H9 (cell line): ENCODE results near the gene TMPRSS3. TPM values are rescaled to one million over a fixed set of nuclear protein-coding genes. Genes with fewer than 3 reads are reported as not detected.

Experiments used
- DNase-seq: peaks from one replicate; pipeline ENCODE4 v3.0.0-alpha.2; 2017
- H2AFZ ChIP-seq: one replicate; pipeline ENCODE4 v1.6.1; 2013; ENCODE audit warnings: mild to moderate bottlenecking, low read length, control low read depth, moderate library complexity
- H2AK5ac ChIP-seq: 2 replicates; pipeline ENCODE4 v1.6.1; 2013; ENCODE audit warnings: low read length, control low read depth, mixed read lengths; ENCODE audit not compliant: insufficient read length
- H2BK120ac ChIP-seq: one replicate; pipeline ENCODE4 v1.6.1; 2013; ENCODE audit warnings: low read depth, mild to moderate bottlenecking, low read length, control low read depth, inconsistent platforms; ENCODE audit not compliant: poor library complexity, severe bottlenecking
- H2BK12ac ChIP-seq: 2 replicates; pipeline ENCODE4 v1.6.1; 2013; ENCODE audit warnings: low read length, control low read depth, mixed read lengths, low read depth; ENCODE audit not compliant: insufficient read length
- H2BK15ac ChIP-seq: 2 replicates; pipeline ENCODE4 v1.6.1; 2013; ENCODE audit warnings: low read depth, low read length, control low read depth
- H2BK20ac ChIP-seq: one replicate; pipeline ENCODE4 v1.6.1; 2013; ENCODE audit warnings: low read depth, mild to moderate bottlenecking, low read length, control low read depth, inconsistent platforms; ENCODE audit not compliant: poor library complexity, severe bottlenecking
- H2BK5ac ChIP-seq: 2 replicates; pipeline ENCODE4 v1.6.1; 2013; ENCODE audit warnings: low read length, control low read depth, mixed read lengths; ENCODE audit not compliant: insufficient read length
- H3K14ac ChIP-seq: 2 replicates; pipeline ENCODE4 v1.6.1; 2013; ENCODE audit warnings: low read length, control low read depth; ENCODE audit not compliant: insufficient read depth
- H3K18ac ChIP-seq: 2 replicates; pipeline ENCODE4 v1.6.1; 2013; ENCODE audit warnings: low read depth, mild to moderate bottlenecking, mixed read lengths, low read length, control low read depth; ENCODE audit not compliant: insufficient read length
- H3K23ac ChIP-seq: 2 replicates; pipeline ENCODE4 v1.6.1; 2013; ENCODE audit warnings: low read length, control low read depth, mixed read lengths, low read depth; ENCODE audit not compliant: insufficient read length
- H3K23me2 ChIP-seq: 2 replicates; pipeline ENCODE4 v1.6.1; 2013; ENCODE audit warnings: low read depth, mild to moderate bottlenecking, mixed read lengths, low read length, control low read depth; ENCODE audit not compliant: insufficient read length, poor library complexity, severe bottlenecking
- H3K27ac ChIP-seq: 2 replicates; pipeline ENCODE4 v1.5.1; 2013; ENCODE audit warnings: low read length, control low read depth, mixed read lengths, low read depth; ENCODE audit not compliant: insufficient read length
- H3K27me3 ChIP-seq: 2 replicates; pipeline ENCODE4 v1.6.1; 2013; ENCODE audit warnings: low read length, control low read depth, inconsistent platforms; ENCODE audit not compliant: insufficient read depth
- H3K4ac ChIP-seq: 2 replicates; pipeline ENCODE4 v1.6.1; 2013; ENCODE audit warnings: low read depth, mild to moderate bottlenecking, control low read depth, inconsistent platforms, low read length, moderate library complexity
- H3K4me1 ChIP-seq: 2 replicates; pipeline ENCODE4 v1.6.1; 2013; ENCODE audit warnings: low read length, control low read depth, inconsistent platforms; ENCODE audit not compliant: insufficient read depth
- H3K4me2 ChIP-seq: 2 replicates; pipeline ENCODE4 v1.6.1; 2013; ENCODE audit warnings: low read length, control low read depth, mixed read lengths; ENCODE audit not compliant: insufficient read length, insufficient read depth
- H3K56ac ChIP-seq: 2 replicates; pipeline ENCODE4 v1.6.1; 2013; ENCODE audit warnings: low read depth, mild to moderate bottlenecking, mixed read lengths, low read length, control low read depth; ENCODE audit not compliant: insufficient read length
- H3K79me1 ChIP-seq: 2 replicates; pipeline ENCODE4 v1.6.1; 2013; ENCODE audit warnings: low read depth, mild to moderate bottlenecking, moderate library complexity, low read length, control low read depth, inconsistent platforms; ENCODE audit not compliant: insufficient read depth, poor library complexity, severe bottlenecking
- H3K79me2 ChIP-seq: 2 replicates; pipeline ENCODE4 v1.6.1; 2013; ENCODE audit warnings: low read length, control low read depth, inconsistent platforms; ENCODE audit not compliant: insufficient read depth
- H3K9ac ChIP-seq: 2 replicates; pipeline ENCODE4 v1.6.1; 2013; ENCODE audit warnings: low read length, control low read depth, mixed read lengths; ENCODE audit not compliant: insufficient read length; ENCODE audit errors: extremely low read depth
- H3K9me3 ChIP-seq: one replicate; pipeline ENCODE4 v1.6.1; 2013; ENCODE audit warnings: low read depth, low read length, inconsistent platforms; ENCODE audit not compliant: control insufficient read depth
- H3T11ph ChIP-seq: one replicate; pipeline ENCODE4 v1.6.1; 2013; ENCODE audit warnings: mild to moderate bottlenecking, low read length, control low read depth, inconsistent platforms
- H4K20me1 ChIP-seq: one replicate; pipeline ENCODE4 v1.6.1; 2013; ENCODE audit not compliant: control insufficient read depth, insufficient read length, insufficient read depth
- H4K5ac ChIP-seq: 2 replicates; pipeline ENCODE4 v1.6.1; 2013; ENCODE audit warnings: low read depth, mild to moderate bottlenecking, mixed read lengths, low read length, control low read depth; ENCODE audit not compliant: insufficient read length
- H4K8ac ChIP-seq: replicated peaks from 2 replicates; pipeline ENCODE4 v1.6.1; 2013; ENCODE audit warnings: low read length, control low read depth, mixed read lengths, low read depth; ENCODE audit not compliant: insufficient read length
- H4K91ac ChIP-seq: 2 replicates; pipeline ENCODE4 v1.6.1; 2013; ENCODE audit warnings: low read depth, mild to moderate bottlenecking, moderate library complexity, mixed read lengths, low read length, control low read depth; ENCODE audit not compliant: insufficient read length
- H3K27ac Mint-ChIP-seq, 3 experiments: 2 replicates in 2 of 3; 3 replicates in 1 of 3; pipeline ENCODE4 v1.8.0; 2020 to 2021; ENCODE audit warnings: mixed read lengths in 3 of 3, mild to moderate bottlenecking in 1 of 3, moderate library complexity in 1 of 3
- H3K27me3 Mint-ChIP-seq: 2 replicates; pipeline ENCODE4 v1.8.0; 2021; ENCODE audit warnings: low read depth, mild to moderate bottlenecking, moderate library complexity, mixed read lengths
- H3K36me3 Mint-ChIP-seq, 3 experiments: 2 replicates in 2 of 3; 3 replicates in 1 of 3; pipeline ENCODE4 v1.8.0; 2020 to 2021; ENCODE audit warnings: low read depth in 3 of 3, mixed read lengths in 3 of 3; ENCODE audit not compliant: insufficient read depth in 1 of 3
- H3K4me1 Mint-ChIP-seq, 2 experiments: 2 replicates each; pipeline ENCODE4 v1.8.0; 2020; ENCODE audit warnings: mixed read lengths in 2 of 2
- H3K4me3 Mint-ChIP-seq, 2 experiments: 2 replicates in 1 of 2; 3 replicates in 1 of 2; pipeline ENCODE4 v1.8.0; 2020 to 2021; ENCODE audit warnings: mild to moderate bottlenecking in 2 of 2, mixed read lengths in 2 of 2, moderate library complexity in 1 of 2
- H3K9me3 Mint-ChIP-seq, 2 experiments: 2 replicates in 1 of 2; 3 replicates in 1 of 2; pipeline ENCODE4 v1.8.0; 2020; ENCODE audit warnings: mild to moderate bottlenecking in 2 of 2, mixed read lengths in 2 of 2, moderate library complexity in 1 of 2
- CTCF ChIP-seq: fragments of 200-600 bp; sonication (generic); conservative IDR thresholded peaks from 3 replicates; pipeline ENCODE4 v1.8.0; 2021; ENCODE audit warnings: antibody characterized with exemption, mild to moderate bottlenecking
- WGBS: extraction: QIAGEN DNeasy Blood & Tissue Kit; methylation state at CpG from one replicate; pipeline ENCODE4 v1.1.7; 2013; ENCODE audit warnings: missing lambda C conversion rate, low lambda C conversion rate, mixed read lengths; ENCODE audit not compliant: insufficient read length; ENCODE audit errors: extremely low coverage; 5-methylcytosine and 5-hydroxymethylcytosine counted together
- total RNA-seq: library from RNA; stranded (reverse); gene quantifications from 2 replicates; pipeline ENCODE4 v1.2.1, GENCODE V29; 2021

TMPRSS3 gene
- total RNA-seq, 1 experiment from 2014 or later, result 0.31 TPM

- Mint-ChIP-seq H3K4me3 (no peak overlapping the region), H3K9me3 (no peaks in the 10 kb centered on the region; a peak in 1 of 5 replicates), H3K27me3 (peaks cover 7% of the 10 kb centered on the region), H3K27ac (0 out of 7 replicates have a peak overlapping the region, but pooled peaks of 1 of the 3 experiments have one; percentile 13), H3K36me3 (no peaks in the 10 kb centered on the region), H3K4me1 (peaks cover 3 to 11% of the 10 kb centered on the region in 2 experiments; a peak in 3 of 4 replicates)
- Histone ChIP-seq H4K20me1 (no peaks in the 10 kb centered on the region), H3K27me3 (no peaks in the 10 kb centered on the region), H2BK12ac (no peak overlapping the region), H3K79me2 (no peaks in the 10 kb centered on the region), H3K9ac (no peak overlapping the region), H2BK120ac (no peak overlapping the region), H3T11ph (no peak overlapping the region), H4K91ac (no peak overlapping the region), H3K23me2 (no peaks in the 10 kb centered on the region), H3K23ac (no peak overlapping the region), H2AK5ac (no peak overlapping the region), H3K56ac (no peak overlapping the region), H4K5ac (no peak overlapping the region), H2AFZ (no peak overlapping the region), H4K8ac (no peak overlapping the region), H3K14ac (peak overlapping the region; percentile 31; the same call in 1 of the 2 replicates), H3K4ac (no peak overlapping the region), H3K27ac (no peak overlapping the region), H2BK15ac (no peak overlapping the region), H3K18ac (no peak overlapping the region), H2BK5ac (no peak overlapping the region), H2BK20ac (no peak overlapping the region), H3K4me1 (no peaks in the 10 kb centered on the region), H3K79me1 (no peaks in the 10 kb centered on the region), H3K4me2 (no peak overlapping the region), H3K9me3 (no peaks in the 10 kb centered on the region)
- no peak for DNase-seq
- no peak for TF ChIP-seq CTCF
- WGBS, result no CpG with 5 or more reads among the region's 27 CpGs
These were observed 19.3 kb upstream of the TMPRSS3 start for GRCh38 chr21:42414928-42415769.
